ENCODE results near the gene OSTM1. TPM values are rescaled to one million over a fixed set of nuclear protein-coding genes. Genes with fewer than 3 reads are reported as not detected.

The OSTM1 gene
- total and polyA plus RNA-seq, 2 of the 13 experiments (the other 11 are each of a cell fraction or from before 2014, with no cell fraction given): 8.7 to 20.5 TPM

DNA sequence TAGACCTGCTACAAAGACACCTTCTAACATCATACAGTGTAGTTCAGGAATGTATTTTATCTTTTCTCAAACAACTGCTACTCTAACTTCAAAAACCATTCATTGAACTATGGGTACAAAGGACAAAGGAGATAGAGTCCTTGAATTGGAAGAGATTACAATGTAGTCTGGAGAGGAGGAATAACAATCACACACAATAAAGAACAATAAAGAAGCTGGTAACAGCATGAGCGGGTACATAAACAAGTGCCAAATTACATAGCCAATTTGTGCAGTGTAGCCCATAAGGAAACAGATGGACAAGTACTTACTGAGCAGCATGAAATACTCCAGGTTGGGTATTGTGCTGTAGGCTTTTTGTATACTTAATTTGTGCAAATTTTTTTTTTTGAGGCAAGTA, 44.3 kb downstream of the OSTM1 start:
- BruUV-seq (replicated peaks): no TSS peak
- ChIA-PET POLR2A (interaction anchor here (1.3 kb wide), 1 partner anchor 28 kb away, joined by 3 read pairs; no protein-coding TSS in a partner anchor), CTCF (ENCODE audit: low intra/inter-chr PET ratio, low total read pairs) (no interaction called here)
- intact Hi-C loops (cut with micrococcal nuclease; ENCODE audit: unreplicated experiment): loop anchor here (5.0 kb wide), 1 partner anchor 48 kb away; no protein-coding TSS in a partner anchor
- Histone ChIP-seq H2AFZ (ENCODE audit: low read length) (no peak overlapping the region), H4K20me1 (ENCODE audit: insufficient read depth, low read length) (no peaks in the 10 kb centered on the region), H3K4me3 (replicated peaks in 1 of 3; ENCODE audit: insufficient read depth in 1 of 3, low read depth in 2 of 3, low read length in 3 of 3) (no peak overlapping the region), H3K4me2 (ENCODE audit: low read depth, low read length) (no peak overlapping the region), H3K4me1 (ENCODE audit: insufficient read depth, low read length) (peaks cover 14% of the 10 kb centered on the region), H3K27me3 (ENCODE audit: control insufficient read depth in 1 of 2, insufficient read depth in 2 of 2, low read length in 2 of 2) (no peaks in the 10 kb centered on the region), H3K36me3 (replicated peaks in 1 of 2; ENCODE audit: control insufficient read depth in 1 of 2, insufficient read depth in 2 of 2, low read length in 2 of 2) (no peaks in the 10 kb centered on the region), H3K9me3 (ENCODE audit: low read length) (no peaks in the 10 kb centered on the region), H3K79me2 (ENCODE audit: insufficient read depth, low read length) (no peaks in the 10 kb centered on the region), H3K27ac (ENCODE audit: extremely low read length, insufficient read depth, low read length) (no peak overlapping the region), H3K9ac (ENCODE audit: insufficient read depth, low read depth, low read length) (no peak overlapping the region)
- ATAC-seq: no peak
- in situ Hi-C loops (cut with HindIII; ENCODE audit: extremely low pct_ligation_motif_present, low pct_unique_long_range_greater_than_20kb): no loop called here
- no peak for FAIRE-seq
- no peak for TF ChIP-seq MYC (CRISPR knock-in tag; IDR thresholded peaks at IDR 0.05; ENCODE audit: borderline replicate concordance)
- TF ChIP-seq, protein P1, sequence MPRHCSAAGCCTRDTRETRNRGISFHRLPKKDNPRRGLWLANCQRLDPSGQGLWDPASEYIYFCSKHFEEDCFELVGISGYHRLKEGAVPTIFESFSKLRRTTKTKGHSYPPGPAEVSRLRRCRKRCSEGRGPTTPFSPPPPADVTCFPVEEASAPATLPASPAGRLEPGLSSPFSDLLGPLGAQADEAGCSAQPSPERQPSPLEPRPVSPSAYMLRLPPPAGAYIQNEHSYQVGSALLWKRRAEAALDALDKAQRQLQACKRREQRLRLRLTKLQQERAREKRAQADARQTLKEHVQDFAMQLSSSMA (CRISPR knock-in tag; IDR thresholded peaks at IDR 0.05): no peak
- no peak for TF ChIP-seq SMAD1 (CRISPR knock-in tag; IDR thresholded peaks at IDR 0.05; ENCODE audit: borderline replicate concordance, low read depth)
- TF ChIP-seq GTF2F1 (IDR thresholded peaks at IDR 0.05; ENCODE audit: low read length): no peak
- no peak for TF ChIP-seq SOX13 (IDR thresholded peaks at IDR 0.05)
- peak in 1 of 2 experiments; percentile 86; a peak in 2 of 4 replicates for TF ChIP-seq SOX13 (CRISPR knock-in tag; conservative IDR thresholded peaks at IDR 0.05 in 1 of 2, IDR thresholded peaks at IDR 0.05 in 1 of 2)
- TF ChIP-seq HOXA3 (CRISPR knock-in tag; IDR thresholded peaks at IDR 0.05): no peak
- TF ChIP-seq ARNT (IDR thresholded peaks at IDR 0.05): no peak
- TF ChIP-seq, protein P2, sequence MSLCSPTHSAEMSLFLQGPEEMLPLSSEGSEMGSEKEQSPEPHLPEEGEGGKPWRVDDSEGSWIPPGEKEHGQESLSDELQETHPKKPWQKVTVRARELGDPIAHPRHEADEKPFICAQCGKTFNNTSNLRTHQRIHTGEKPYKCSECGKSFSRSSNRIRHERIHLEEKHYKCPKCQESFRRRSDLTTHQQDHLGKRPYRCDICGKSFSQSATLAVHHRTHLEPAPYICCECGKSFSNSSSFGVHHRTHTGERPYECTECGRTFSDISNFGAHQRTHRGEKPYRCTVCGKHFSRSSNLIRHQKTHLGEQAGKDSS (CRISPR knock-in tag; IDR thresholded peaks at IDR 0.05; ENCODE audit: borderline replicate concordance, low read depth): no peak
- no peak for TF ChIP-seq KLF12 (CRISPR knock-in tag; IDR thresholded peaks at IDR 0.05; ENCODE audit: borderline replicate concordance)
- TF ChIP-seq MIER2 (CRISPR knock-in tag; IDR thresholded peaks at IDR 0.05): no peak
- TF ChIP-seq NAIF1 (CRISPR knock-in tag; IDR thresholded peaks at IDR 0.05; ENCODE audit: borderline replicate concordance): no peak
- TF ChIP-seq ZNF432 (CRISPR knock-in tag; IDR thresholded peaks at IDR 0.05; ENCODE audit: borderline replicate concordance): no peak
- TF ChIP-seq SOX6 (IDR thresholded peaks at IDR 0.05): no peak
- peak; percentile 11; the same call in 1 of the 2 replicates for TF ChIP-seq SOX6 (CRISPR knock-in tag; IDR thresholded peaks at IDR 0.05)
- no peak for TF ChIP-seq AHR (CRISPR knock-in tag; IDR thresholded peaks at IDR 0.05)
- TF ChIP-seq STAG1 (CRISPR knock-in tag; IDR thresholded peaks at IDR 0.05): no peak
- TF ChIP-seq NFATC3 (CRISPR knock-in tag; IDR thresholded peaks at IDR 0.05): no peak
- TF ChIP-seq STAT5B (CRISPR knock-in tag; IDR thresholded peaks at IDR 0.05): no peak
- TF ChIP-seq, protein P3, sequence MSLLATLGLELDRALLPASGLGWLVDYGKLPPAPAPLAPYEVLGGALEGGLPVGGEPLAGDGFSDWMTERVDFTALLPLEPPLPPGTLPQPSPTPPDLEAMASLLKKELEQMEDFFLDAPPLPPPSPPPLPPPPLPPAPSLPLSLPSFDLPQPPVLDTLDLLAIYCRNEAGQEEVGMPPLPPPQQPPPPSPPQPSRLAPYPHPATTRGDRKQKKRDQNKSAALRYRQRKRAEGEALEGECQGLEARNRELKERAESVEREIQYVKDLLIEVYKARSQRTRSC (CRISPR knock-in tag; IDR thresholded peaks at IDR 0.05; ENCODE audit: low read depth): no peak
- no peak for TF ChIP-seq POLR2AphosphoS5 (IDR thresholded peaks at IDR 0.05; ENCODE audit: low read depth, low read length)
- TF ChIP-seq GATAD1 (CRISPR knock-in tag; IDR thresholded peaks at IDR 0.05): no peak
- no peak for TF ChIP-seq SAP130 (CRISPR knock-in tag; IDR thresholded peaks at IDR 0.05; ENCODE audit: low read depth)
- TF ChIP-seq SOX5 (CRISPR knock-in tag; IDR thresholded peaks at IDR 0.05; ENCODE audit: borderline replicate concordance): peak; percentile 47; the same call in 1 of the 2 replicates
- TF ChIP-seq RFX3 (CRISPR knock-in tag; IDR thresholded peaks at IDR 0.05): no peak
- no peak for TF ChIP-seq HCFC1 (IDR thresholded peaks at IDR 0.05; ENCODE audit: low read depth, low read length)
- TF ChIP-seq ZNF850 (CRISPR knock-in tag; conservative IDR thresholded peaks at IDR 0.05): no peak
- no peak for TF ChIP-seq ZSCAN29 (CRISPR knock-in tag; conservative IDR thresholded peaks at IDR 0.05)
- peak; percentile 40 for DNase-seq (ENCODE audit: low spot score)
- 91% methylated on average over 1 of the region's 1 CpG for WGBS (ENCODE audit: low lambda C conversion rate)
